ENCODE measurements around the gene ADCY2. TPM values are rescaled to one million over a fixed set of nuclear protein-coding genes. Genes with fewer than 3 reads are reported as not detected.

ADCY2 gene
- total and polyA plus RNA-seq, 9 of the 15 experiments (the other 6 are each of a cell fraction or from before 2014, with no cell fraction given): 0.01 to 0.15 (median 0.03) TPM; not detected in 5

DNA sequence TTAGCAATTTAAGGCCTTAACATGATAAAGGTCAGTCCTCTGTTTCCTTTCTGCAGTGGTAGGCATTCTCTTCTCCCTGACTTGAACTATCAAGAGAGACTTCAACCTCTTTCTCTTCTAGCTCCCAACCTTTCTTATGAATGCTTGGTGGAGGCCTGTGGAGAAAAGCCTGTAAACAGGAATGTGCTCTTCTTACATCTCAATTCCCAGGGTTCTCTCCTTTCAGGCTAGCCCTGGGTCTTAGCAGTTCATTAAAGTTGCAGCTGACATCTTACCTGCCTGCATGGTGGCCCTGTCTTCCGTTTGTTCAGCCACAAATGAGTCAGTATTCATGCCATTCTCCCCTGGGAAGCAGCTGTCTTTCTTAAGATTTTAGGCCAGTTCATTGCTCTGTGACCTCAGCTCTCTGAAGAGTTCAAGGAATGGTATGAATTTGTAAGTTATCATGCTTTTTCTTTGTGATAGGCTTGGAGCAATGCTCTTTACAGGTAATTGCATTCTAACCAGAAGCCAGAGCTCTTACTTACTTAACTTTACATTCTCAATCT is 77.8 kb downstream of the ADCY2 start:
- H3K4me1 ChIP-seq (replicated peaks in 1 of 2; ENCODE audit: control insufficient read depth in 2 of 2, insufficient read depth in 2 of 2, low read length in 2 of 2): peaks cover 0 to 3% of the 10 kb centered on the region in 2 experiments; a peak in 1 of 5 replicates
- POLR2A ChIA-PET: interaction anchor here (1.0 kb wide), 1 partner anchor 11 kb away, joined by 3 read pairs; no protein-coding TSS in a partner anchor
- no peak overlapping the region for H3K4me3 ChIP-seq
- 0% methylated on average over 1 of the region's 1 CpG for WGBS (ENCODE audit: insufficient coverage, low coverage, missing lambda C conversion rate)
- no peak overlapping the region for H3K9ac ChIP-seq (ENCODE audit: insufficient read depth in 1 of 2, low read depth in 2 of 2, low read length in 2 of 2)
- no peak overlapping the region for H2AFZ ChIP-seq (ENCODE audit: low read depth, low read length)
- CTCF ChIA-PET (ENCODE audit: low intra/inter-chr PET ratio): no interaction called here
- no peaks in the 10 kb centered on the region for H3K36me3 ChIP-seq (ENCODE audit: control insufficient read depth, insufficient read depth, low read length)
- in situ Hi-C loops (cut with MboI) (no loop called here), intact Hi-C loops (cut with micrococcal nuclease) (no loop called here)
- DNase-seq (ENCODE audit: extremely low read depth in 1 of 4, low spot score in 3 of 4) (no peak), ATAC-seq (no peak), FAIRE-seq (no peak)
- H3K79me2 ChIP-seq (ENCODE audit: control insufficient read depth, insufficient read depth, low read length): no peaks in the 10 kb centered on the region
- H3K27ac ChIP-seq (ENCODE audit: extremely low read depth, low read depth, low read length): no peak overlapping the region
- TF ChIP-seq, protein P1, sequence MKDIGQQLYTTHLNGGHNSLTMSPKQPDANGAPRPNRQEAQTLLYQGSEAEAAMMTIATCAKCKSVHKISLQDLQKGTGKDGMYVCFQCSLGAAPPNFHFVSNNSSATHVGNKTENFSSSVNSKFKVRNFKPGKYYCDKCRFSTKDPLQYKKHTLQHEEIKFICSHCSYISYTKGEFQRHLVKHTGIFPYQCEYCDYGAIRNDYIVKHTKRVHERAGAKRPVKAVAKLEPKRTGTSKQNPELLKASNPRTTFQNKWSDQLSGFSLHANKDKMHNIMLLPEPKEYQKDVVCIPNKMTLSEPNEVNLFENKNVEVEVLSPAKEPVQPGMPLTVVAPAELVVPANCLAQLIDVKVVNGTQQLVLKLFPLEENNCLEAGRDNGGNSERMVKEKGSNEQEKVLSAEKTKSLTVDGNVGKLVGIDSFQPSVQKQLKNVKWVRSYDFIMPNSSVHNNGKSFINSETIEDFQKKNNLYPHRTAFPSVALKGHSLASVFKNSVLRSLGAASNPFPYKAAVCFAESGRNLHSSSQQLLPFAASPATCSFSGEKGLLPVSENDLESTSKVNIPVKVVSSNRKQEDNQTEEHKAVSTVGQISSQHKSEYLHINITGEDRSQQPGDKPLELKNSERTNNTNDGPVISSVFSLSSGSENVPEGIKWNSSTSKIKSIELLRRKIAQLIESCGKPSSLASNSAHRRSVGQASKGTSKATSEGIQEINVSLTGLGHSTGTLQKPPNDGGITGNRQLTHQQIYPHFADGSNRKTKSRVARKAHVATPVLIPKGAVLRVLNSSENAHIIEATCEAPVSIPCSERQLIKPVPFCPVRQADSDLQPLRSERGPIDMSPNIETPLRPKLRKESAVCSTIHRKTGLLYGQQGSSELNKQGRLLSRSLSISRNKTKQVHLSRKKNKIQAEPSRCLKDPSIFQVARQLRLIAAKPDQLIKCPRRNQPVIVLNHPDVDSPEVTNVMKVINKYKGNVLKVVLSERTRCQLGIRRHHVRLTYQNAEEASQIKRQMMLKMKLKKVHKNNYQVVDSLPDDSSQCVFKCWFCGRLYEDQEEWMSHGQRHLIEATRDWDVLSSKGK (CRISPR knock-in tag; IDR thresholded peaks at IDR 0.05): no peak
- TF ChIP-seq ZNF12 (CRISPR knock-in tag; IDR thresholded peaks at IDR 0.05): no peak
- TF ChIP-seq, protein P2, sequence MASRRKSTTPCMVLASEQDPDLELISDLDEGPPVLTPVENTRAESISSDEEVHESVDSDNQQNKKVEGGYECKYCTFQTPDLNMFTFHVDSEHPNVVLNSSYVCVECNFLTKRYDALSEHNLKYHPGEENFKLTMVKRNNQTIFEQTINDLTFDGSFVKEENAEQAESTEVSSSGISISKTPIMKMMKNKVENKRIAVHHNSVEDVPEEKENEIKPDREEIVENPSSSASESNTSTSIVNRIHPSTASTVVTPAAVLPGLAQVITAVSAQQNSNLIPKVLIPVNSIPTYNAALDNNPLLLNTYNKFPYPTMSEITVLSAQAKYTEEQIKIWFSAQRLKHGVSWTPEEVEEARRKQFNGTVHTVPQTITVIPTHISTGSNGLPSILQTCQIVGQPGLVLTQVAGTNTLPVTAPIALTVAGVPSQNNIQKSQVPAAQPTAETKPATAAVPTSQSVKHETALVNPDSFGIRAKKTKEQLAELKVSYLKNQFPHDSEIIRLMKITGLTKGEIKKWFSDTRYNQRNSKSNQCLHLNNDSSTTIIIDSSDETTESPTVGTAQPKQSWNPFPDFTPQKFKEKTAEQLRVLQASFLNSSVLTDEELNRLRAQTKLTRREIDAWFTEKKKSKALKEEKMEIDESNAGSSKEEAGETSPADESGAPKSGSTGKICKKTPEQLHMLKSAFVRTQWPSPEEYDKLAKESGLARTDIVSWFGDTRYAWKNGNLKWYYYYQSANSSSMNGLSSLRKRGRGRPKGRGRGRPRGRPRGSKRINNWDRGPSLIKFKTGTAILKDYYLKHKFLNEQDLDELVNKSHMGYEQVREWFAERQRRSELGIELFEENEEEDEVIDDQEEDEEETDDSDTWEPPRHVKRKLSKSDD (conservative IDR thresholded peaks at IDR 0.05; ENCODE audit: low read length): no peak
- no peak for TF ChIP-seq ESRRA (IDR thresholded peaks at IDR 0.05; ENCODE audit: borderline replicate concordance, low read depth)
- no peak for TF ChIP-seq MCM3 (IDR thresholded peaks at IDR 0.05)
- no peak for TF ChIP-seq ZFX (CRISPR knock-in tag; IDR thresholded peaks at IDR 0.05)
- no peak for TF ChIP-seq KLF16 (IDR thresholded peaks at IDR 0.05)
- no peak for TF ChIP-seq SRSF7 (optimal IDR thresholded peaks at IDR 0.05; ENCODE audit: low read depth, low read length)
- no peak for TF ChIP-seq IRF2 (CRISPR knock-in tag; IDR thresholded peaks at IDR 0.05)
- no peaks in the 10 kb centered on the region for H4K20me1 ChIP-seq (replicated peaks; ENCODE audit: control insufficient read depth, insufficient read depth, low read length)
- no peak overlapping the region for H3K4me2 ChIP-seq (ENCODE audit: insufficient read depth, low read length)
- H3K9me1 ChIP-seq (ENCODE audit: control insufficient read depth, insufficient read depth, low read length): no peaks in the 10 kb centered on the region
- no TSS peak for BruUV-seq (replicated peaks)
- no peaks in the 10 kb centered on the region for H3K27me3 ChIP-seq (ENCODE audit: control insufficient read depth in 2 of 2, insufficient read depth in 2 of 2, low read length in 2 of 2)
- H3K9me3 ChIP-seq (replicated peaks; ENCODE audit: control insufficient read depth, insufficient read depth, low read depth, low read length): no peaks in the 10 kb centered on the region

All from K562 (cell line).